ENCODE measurements around the gene RNF138. TPM values are rescaled to one million over a fixed set of nuclear protein-coding genes. Genes with fewer than 3 reads are reported as not detected.
A peak's percentile ranks its signal among the peaks of the same experiment; 100 is the strongest.

The RNF138 gene
- total RNA-seq: 10 to 100 TPM; 13.2 to 28.6 (median 15.4) TPM

- Histone ChIP-seq H3K4me1 (peaks cover 5 to 46% (median 20%) of the 10 kb centered on the region in 3 donors), H3K27ac (peak within 1 kb of the TSS; percentile 99 to 100 (median 100)), H3K27me3 (no peaks in the 10 kb centered on the region), H3K9me3 (no peaks in the 10 kb centered on the region), H3K36me3 (peaks cover 0 to 11% (median 0%) of the 10 kb centered on the region in 3 donors), H3K4me3 (peak within 1 kb of the TSS; percentile 75 to 96 (median 83))
- intact Hi-C loops (cut with DNase I): loop anchor here (5.0 to 10.0 kb wide), 2 partner anchors 75 to 147 kb away; partner anchors contain the start of genes RNF125 and TRAPPC8
- TF ChIP-seq POLR2A (IDR thresholded peaks at IDR 0.05): peak in 2 of 4 donors; percentile 70 to 71
- TF ChIP-seq CTCF (IDR thresholded peaks at IDR 0.05): peak in 1 of 6 experiments; percentile 22
- 0% methylated on average over 10 to 11 of the region's 75 CpGs for WGBS, 2 donors
- peak; percentile 58 for DNase-seq
Measured at GRCh38 chr18:32091724-32092421, at the start of gene RNF138. RNF138 (plus strand) TSS chr18:32091874; CDS start chr18:32092777, 903 bp downstream.

GRCh38 chr18:32042337-32042736 is 49.3 kb upstream of the RNF138 start:
- Histone ChIP-seq H3K36me3 (peaks cover 0 to 26% (median 0%) of the 10 kb centered on the region in 3 donors), H3K9me3 (no peaks in the 10 kb centered on the region), H3K27ac (no peak overlapping the region), H3K27me3 (no peaks in the 10 kb centered on the region), H3K4me3 (no peak overlapping the region), H3K4me1 (no peaks in the 10 kb centered on the region)
- DNase-seq: no peak
- TF ChIP-seq POLR2A (IDR thresholded peaks at IDR 0.05): no peak
- no peak for TF ChIP-seq CTCF (IDR thresholded peaks at IDR 0.05)
- intact Hi-C loops (cut with DNase I): no loop called here

GRCh38 chr18:32048507-32049091 is 43.1 kb upstream of the RNF138 start:
- H3K36me3 ChIP-seq: peaks cover 0 to 7% (median 0%) of the 10 kb centered on the region in 3 donors
- no peak overlapping the region for H3K4me3 ChIP-seq
- H3K27me3 ChIP-seq: no peaks in the 10 kb centered on the region
- no peak for TF ChIP-seq POLR2A (IDR thresholded peaks at IDR 0.05)
- TF ChIP-seq CTCF (IDR thresholded peaks at IDR 0.05): no peak
- intact Hi-C loops (cut with DNase I): no loop called here
- 45 to 72% methylated on average over 2 to 4 of the region's 4 CpGs for WGBS, 2 donors
- H3K4me1 ChIP-seq: peaks cover 0 to 21% (median 13%) of the 10 kb centered on the region in 3 donors
- DNase-seq: no peak
- peak overlapping the region in 3 of 4 donors; percentile 19 to 56 (median 47) for H3K27ac ChIP-seq
- H3K9me3 ChIP-seq: no peaks in the 10 kb centered on the region

- peaks cover 0 to 21% (median 13%) of the 10 kb centered on the region in 3 donors for H3K4me1 ChIP-seq
- H3K4me3 ChIP-seq: no peak overlapping the region
- intact Hi-C loops (cut with DNase I): no loop called here
- peaks cover 0 to 7% (median 0%) of the 10 kb centered on the region in 3 donors for H3K36me3 ChIP-seq
- H3K9me3 ChIP-seq: no peaks in the 10 kb centered on the region
- TF ChIP-seq CTCF (IDR thresholded peaks at IDR 0.05) (no peak), POLR2A (IDR thresholded peaks at IDR 0.05) (no peak)
- 62 to 73% methylated on average over 1 to 2 of the region's 3 CpGs for WGBS, 2 donors
- no peaks in the 10 kb centered on the region for H3K27me3 ChIP-seq
- peak overlapping the region in 3 of 4 donors; percentile 19 to 56 (median 47) for H3K27ac ChIP-seq
- DNase-seq: no peak
Measured at GRCh38 chr18:32049393-32050171, 42.1 kb upstream of the RNF138 start.
